Fibroblast of lung (primary cell): ENCODE data around the gene CARD14. TPM values are rescaled to one million over a fixed set of nuclear protein-coding genes. Genes with fewer than 3 reads are reported as not detected.
A peak's percentile ranks its signal among the peaks of the same experiment; 100 is the strongest.
"Not testable (repeated sequence)": the region's sequence is repeated elsewhere in the genome, so short reads cannot be mapped to it uniquely, and the experiment has no call there.

ENCODE experiments used
- DNase-seq, 2 donors: peaks; one replicate each; pipeline versions ENCODE4 v3.0.0 to v3.0.0-alpha.2; 2010; ENCODE audit warnings: low read depth in 2 of 2
- H2AFZ ChIP-seq: 2 replicates; pipeline ENCODE4 v1.5.1; 2012; ENCODE audit warnings: low read length, control low read depth, inconsistent platforms
- H3K27ac ChIP-seq: 2 replicates; pipeline ENCODE4 v1.5.1; 2011; ENCODE audit warnings: low read length, control low read depth; ENCODE audit not compliant: insufficient read depth
- H3K27me3 ChIP-seq: 2 replicates; pipeline ENCODE4 v1.5.1; 2011; ENCODE audit warnings: mild to moderate bottlenecking, low read length; ENCODE audit not compliant: control insufficient read depth, insufficient read depth
- H3K36me3 ChIP-seq: 2 replicates; pipeline ENCODE4 v1.5.1; 2011; ENCODE audit warnings: low read length; ENCODE audit not compliant: control insufficient read depth, insufficient read depth
- H3K4me1 ChIP-seq: 2 replicates; pipeline ENCODE4 v1.5.1; 2011; ENCODE audit warnings: low read length; ENCODE audit not compliant: control insufficient read depth, insufficient read depth; ENCODE audit errors: extremely low read depth
- H3K4me2 ChIP-seq: 2 replicates; pipeline ENCODE4 v1.5.1; 2011; ENCODE audit warnings: low read length, control low read depth; ENCODE audit not compliant: insufficient read depth; ENCODE audit errors: extremely low read depth
- H3K4me3 ChIP-seq, 4 experiments: fragments of 200-600 bp in 1 of 4; sonication (generic) in 1 of 4; replicated peaks in 1 of 4; 2 replicates each; pipeline ENCODE4 v1.5.1; 2011 to 2016; ENCODE audit warnings: low read length in 4 of 4, low read depth in 3 of 4, mild to moderate bottlenecking in 3 of 4, control low read depth in 2 of 4, inconsistent platforms in 1 of 4, mixed read lengths in 1 of 4; ENCODE audit not compliant: insufficient read depth in 1 of 4; ENCODE audit errors: control extremely low read depth in 1 of 4
- H3K79me2 ChIP-seq: 2 replicates; pipeline ENCODE4 v1.5.1; 2012; ENCODE audit warnings: mild to moderate bottlenecking, low read length, inconsistent platforms; ENCODE audit not compliant: control insufficient read depth, insufficient read depth
- H3K9ac ChIP-seq: 2 replicates; pipeline ENCODE4 v1.5.1; 2011; ENCODE audit warnings: mild to moderate bottlenecking, low read length, control low read depth; ENCODE audit not compliant: insufficient read depth
- H3K9me3 ChIP-seq: 2 replicates; pipeline ENCODE4 v1.5.1; 2012; ENCODE audit warnings: low read depth, low read length; ENCODE audit not compliant: control insufficient read depth, insufficient read depth
- H4K20me1 ChIP-seq: 2 replicates; pipeline ENCODE4 v1.5.1; 2011; ENCODE audit warnings: low read length; ENCODE audit not compliant: control insufficient read depth, insufficient read depth; ENCODE audit errors: extremely low read depth
- EZH2 ChIP-seq: IDR thresholded peaks from 2 replicates; pipeline ENCODE4 v1.5.1; 2012; ENCODE audit warnings: low read length, control low read depth, mild to moderate bottlenecking; ENCODE audit errors: missing control alignments
- polyA plus RNA-seq, 2 donors: library from polyadenylated mRNA; depleted of rRNA in 1 of 2; stranded (reverse) in 1 of 2; unstranded in 1 of 2; fragments of >200 nt; gene quantifications; 2 replicates each; pipeline ENCODE4 v1.2.1, GENCODE V29; 2011 to 2012; ENCODE audit warnings: missing spikeins in 1 of 2
- total RNA-seq: library from RNA; depleted of rRNA; stranded (reverse); fragments of >200 nt; gene quantifications from 2 replicates; pipeline ENCODE4 v1.2.1, GENCODE V29; 2014
- TF ChIP-seq, protein P1 (sequence below), 2 donors: IDR thresholded peaks in 1 of 2; conservative IDR thresholded peaks in 1 of 2; 1 replicate in 1 of 2; 2 replicates in 1 of 2; pipeline ENCODE4 v1.5.1; 2011 to 2012; ENCODE audit warnings: low read length in 2 of 2, control low read depth in 1 of 2, inconsistent platforms in 1 of 2, low read depth in 1 of 2, mild to moderate bottlenecking in 1 of 2

Gene CARD14
- total and polyA plus RNA-seq, 2 donors (not counting 1 experiment from before 2014, with no cell fraction given), result 0.17 TPM; not detected in 1

- H3K79me2 ChIP-seq, result no peaks in the 10 kb centered on the region
- no peaks in the 10 kb centered on the region for H3K4me1 ChIP-seq
- H3K36me3 ChIP-seq, result no peaks in the 10 kb centered on the region
- no peak overlapping the region for H3K9ac ChIP-seq
- no peaks in the 10 kb centered on the region for H3K9me3 ChIP-seq
- DNase-seq, result no peak
- TF ChIP-seq, protein P1, sequence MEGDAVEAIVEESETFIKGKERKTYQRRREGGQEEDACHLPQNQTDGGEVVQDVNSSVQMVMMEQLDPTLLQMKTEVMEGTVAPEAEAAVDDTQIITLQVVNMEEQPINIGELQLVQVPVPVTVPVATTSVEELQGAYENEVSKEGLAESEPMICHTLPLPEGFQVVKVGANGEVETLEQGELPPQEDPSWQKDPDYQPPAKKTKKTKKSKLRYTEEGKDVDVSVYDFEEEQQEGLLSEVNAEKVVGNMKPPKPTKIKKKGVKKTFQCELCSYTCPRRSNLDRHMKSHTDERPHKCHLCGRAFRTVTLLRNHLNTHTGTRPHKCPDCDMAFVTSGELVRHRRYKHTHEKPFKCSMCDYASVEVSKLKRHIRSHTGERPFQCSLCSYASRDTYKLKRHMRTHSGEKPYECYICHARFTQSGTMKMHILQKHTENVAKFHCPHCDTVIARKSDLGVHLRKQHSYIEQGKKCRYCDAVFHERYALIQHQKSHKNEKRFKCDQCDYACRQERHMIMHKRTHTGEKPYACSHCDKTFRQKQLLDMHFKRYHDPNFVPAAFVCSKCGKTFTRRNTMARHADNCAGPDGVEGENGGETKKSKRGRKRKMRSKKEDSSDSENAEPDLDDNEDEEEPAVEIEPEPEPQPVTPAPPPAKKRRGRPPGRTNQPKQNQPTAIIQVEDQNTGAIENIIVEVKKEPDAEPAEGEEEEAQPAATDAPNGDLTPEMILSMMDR (conservative IDR thresholded peaks at IDR 0.05 in 1 of 2, IDR thresholded peaks at IDR 0.05 in 1 of 2; ENCODE audit: low read depth in 1 of 2, low read length in 2 of 2), result no peak
- no peak for TF ChIP-seq EZH2
- no peaks in the 10 kb centered on the region for H3K27me3 ChIP-seq
- no peak overlapping the region for H2AFZ ChIP-seq
- no peak overlapping the region for H3K27ac ChIP-seq
- H3K4me2 ChIP-seq, result no peak overlapping the region
- no peak overlapping the region for H3K4me3 ChIP-seq
- no peaks in the 10 kb centered on the region for H4K20me1 ChIP-seq
These were observed 26.8 kb downstream of the CARD14 start for GRCh38 chr17:80196652-80197051.

GRCh38 chr17:80198144-80198661 lies 28.4 kb downstream of the CARD14 start:
- H3K36me3 ChIP-seq, result no peaks in the 10 kb centered on the region
- no peak overlapping the region for H3K4me2 ChIP-seq
- TF ChIP-seq, protein P1 (conservative IDR thresholded peaks at IDR 0.05 in 1 of 2, IDR thresholded peaks at IDR 0.05 in 1 of 2; ENCODE audit: low read depth in 1 of 2, low read length in 2 of 2), result no peak
- TF ChIP-seq EZH2, result no peak
- H3K79me2 ChIP-seq, result no peaks in the 10 kb centered on the region
- no peaks in the 10 kb centered on the region for H3K9me3 ChIP-seq
- H4K20me1 ChIP-seq, result no peaks in the 10 kb centered on the region
- H3K4me3 ChIP-seq, result no peak overlapping the region
- H3K27me3 ChIP-seq, result no peaks in the 10 kb centered on the region
- peak in 1 of 2 donors; percentile 27 for DNase-seq
- no peak overlapping the region for H3K27ac ChIP-seq
- H3K4me1 ChIP-seq, result no peaks in the 10 kb centered on the region
- H3K9ac ChIP-seq, result no peak overlapping the region
- no peak overlapping the region for H2AFZ ChIP-seq

- H3K4me2 ChIP-seq, H3K4me1 ChIP-seq, DNase-seq, H3K9ac ChIP-seq, H3K79me2 ChIP-seq, H3K4me3 ChIP-seq, H3K27me3 ChIP-seq, H3K36me3 ChIP-seq, H2AFZ ChIP-seq, H4K20me1 ChIP-seq, H3K9me3 ChIP-seq, H3K27ac ChIP-seq: not testable (repeated sequence)
These were observed 29.5 kb downstream of the CARD14 start for GRCh38 chr17:80199295-80199694.
